Measurements from ENCODE around the gene NOL3.

The NOL3 gene

GRCh38 chr16:67164599-67165061 lies 5.7 kb upstream of the NOL3 start, which contains the start of gene HSF4:
Gene HSF4, plus strand, starts transcription at chr16:67164745. Its CDS starts 67 bp downstream, at chr16:67164812.
- H3K27ac ChIP-seq: peak within 1 kb of the TSS; percentile 98
- ChIA-PET CTCF (no interaction called here), POLR2A (ENCODE audit: low non-redundant PET) (no interaction called here)
- DNase-seq (ENCODE audit: low spot score): peak; percentile 44
- TF ChIP-seq CTCF (conservative IDR thresholded peaks at IDR 0.05; ENCODE audit: low read depth): no peak

- TF ChIP-seq CTCF (conservative IDR thresholded peaks at IDR 0.05; ENCODE audit: low read depth): no peak
- no peak for DNase-seq (ENCODE audit: low spot score)
These were observed 4.9 kb upstream of the NOL3 start for GRCh38 chr16:67165121-67166078.

GRCh38 chr16:67166110-67166547 lies 4.2 kb upstream of the NOL3 start:
- peak overlapping the region; percentile 98 for H3K27ac ChIP-seq
- CTCF ChIA-PET: interaction anchor here (0.7 kb wide), 1 partner anchor 1256 kb away, joined by 3 read pairs; no protein-coding TSS in a partner anchor
- DNase-seq (ENCODE audit: low spot score): no peak
- POLR2A ChIA-PET (ENCODE audit: low non-redundant PET): no interaction called here
- TF ChIP-seq CTCF (conservative IDR thresholded peaks at IDR 0.05; ENCODE audit: low read depth): no peak

More at GRCh38 chr16:67165121-67166078, 4.9 kb upstream of the NOL3 start:
- H3K27ac ChIP-seq: peak overlapping the region; percentile 98
- ChIA-PET POLR2A (ENCODE audit: low non-redundant PET) (no interaction called here), CTCF (interaction anchor here (0.6 kb wide), 1 partner anchor 172 kb away, joined by 5 read pairs; no protein-coding TSS in a partner anchor)

GRCh38 chr16:67166598-67167168 lies 3.7 kb upstream of the NOL3 start:
- peak overlapping the region; percentile 98 for H3K27ac ChIP-seq
- DNase-seq (ENCODE audit: low spot score): no peak
- ChIA-PET POLR2A (ENCODE audit: low non-redundant PET) (no interaction called here), CTCF (interaction anchor here (0.7 kb wide), 1 partner anchor 1255 kb away, joined by 3 read pairs; no protein-coding TSS in a partner anchor)
- no peak for TF ChIP-seq CTCF (conservative IDR thresholded peaks at IDR 0.05; ENCODE audit: low read depth)

GRCh38 chr16:67167588-67167987 lies 2.8 kb upstream of the NOL3 start:
- POLR2A ChIA-PET (ENCODE audit: low non-redundant PET): no interaction called here
- CTCF ChIA-PET: interaction anchor here (0.6 to 1.7 kb wide), 2 partner anchors 12 to 147 kb away, joined by 3 to 6 read pairs; no protein-coding TSS in a partner anchor
- DNase-seq (ENCODE audit: low spot score): no peak
- TF ChIP-seq CTCF (conservative IDR thresholded peaks at IDR 0.05; ENCODE audit: low read depth): no peak
- peak overlapping the region; percentile 98 for H3K27ac ChIP-seq

GRCh38 chr16:67169011-67169451 lies 1.3 kb upstream of the NOL3 start:
- TF ChIP-seq CTCF (conservative IDR thresholded peaks at IDR 0.05; ENCODE audit: low read depth): no peak
- no peak for DNase-seq (ENCODE audit: low spot score)
- ChIA-PET POLR2A (ENCODE audit: low non-redundant PET) (no interaction called here), CTCF (interaction anchor here (1.3 to 1.7 kb wide), 2 partner anchors 14 to 24 kb away, joined by 4 to 6 read pairs; partner anchors contain the start of gene E2F4)
- H3K27ac ChIP-seq: peak overlapping the region; percentile 98

All from RWPE1 (cell line).